HFF-Myc (cell line): ENCODE data around the gene TIMM23.
"Not testable (repeated sequence)": the region's sequence is repeated elsewhere in the genome, so short reads cannot be mapped to it uniquely, and the experiment has no call there.

Experiments
- DNase-seq: peaks from one replicate; pipeline ENCODE4 v3.0.0-alpha.2; 2011; ENCODE audit warnings: low read depth; ENCODE audit errors: extremely low read depth
- H3K4me3 ChIP-seq: replicated peaks from 2 replicates; pipeline ENCODE4 v1.5.1; 2011; ENCODE audit warnings: low read depth, mild to moderate bottlenecking, control low read depth, low read length

TIMM23 gene, protein sequence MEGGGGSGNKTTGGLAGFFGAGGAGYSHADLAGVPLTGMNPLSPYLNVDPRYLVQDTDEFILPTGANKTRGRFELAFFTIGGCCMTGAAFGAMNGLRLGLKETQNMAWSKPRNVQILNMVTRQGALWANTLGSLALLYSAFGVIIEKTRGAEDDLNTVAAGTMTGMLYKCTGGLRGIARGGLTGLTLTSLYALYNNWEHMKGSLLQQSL

DNA sequence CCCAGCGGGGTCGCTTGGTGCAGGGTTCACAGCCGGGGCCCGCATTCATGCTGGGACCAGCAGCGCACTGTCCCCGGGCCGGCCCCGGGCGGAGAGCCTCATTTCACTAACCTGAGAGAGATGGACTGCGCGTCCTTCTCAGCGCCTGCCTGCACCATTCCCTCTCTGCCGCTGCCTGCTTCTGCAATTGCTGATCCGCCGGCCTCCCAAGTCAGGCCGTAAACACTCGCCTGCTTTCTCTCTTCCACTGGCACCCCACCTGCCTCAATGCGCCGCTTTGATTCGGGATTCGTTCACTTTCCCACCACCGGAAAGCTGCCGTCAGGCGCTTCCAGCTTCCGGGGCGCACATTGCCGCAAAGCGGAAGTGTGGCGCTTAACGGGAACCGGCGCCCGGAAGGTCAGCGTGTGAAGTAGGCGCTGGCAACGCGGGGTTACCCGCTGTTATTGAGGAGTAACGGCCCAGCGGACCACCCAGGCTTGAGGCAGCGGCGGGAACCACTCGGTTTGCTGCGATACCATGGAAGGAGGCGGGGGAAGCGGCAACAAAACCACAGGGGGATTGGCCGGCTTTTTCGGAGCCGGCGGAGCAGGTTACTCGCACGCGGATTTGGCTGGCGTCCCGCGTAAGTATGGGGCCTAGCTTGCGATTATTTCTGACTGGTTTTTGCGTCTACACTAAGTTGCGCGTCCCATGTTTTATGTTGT, at the start of gene TIMM23:
Gene TIMM23 (plus strand): TSS at position 384 of the 707 bp plus-strand sequence. CDS start 136 bp downstream, at position 520.
- peak; percentile 30 for DNase-seq

DNA sequence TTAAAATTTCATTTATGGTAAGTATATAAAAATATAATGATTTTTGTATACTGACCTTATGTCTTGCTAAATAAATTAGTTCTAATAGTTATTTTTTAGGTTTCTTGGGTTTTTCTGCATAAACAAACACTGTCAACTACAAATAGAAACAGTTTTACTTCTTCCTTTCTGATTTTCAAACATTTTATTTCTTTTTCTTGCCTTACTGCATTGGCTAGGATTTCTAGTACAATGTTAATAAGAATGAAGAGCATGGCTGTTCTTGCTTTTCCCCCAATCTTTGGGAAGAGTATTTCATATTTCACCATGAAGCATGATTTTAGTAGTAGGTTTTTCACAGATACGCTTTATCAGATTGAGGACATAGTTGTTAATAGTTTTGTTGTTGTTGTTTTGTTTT, 45.5 kb upstream of the TIMM23 start:
- not testable (repeated sequence) for H3K4me3 ChIP-seq, DNase-seq

More for the DNA sequence above, at the start of gene TIMM23:
- H3K4me3 ChIP-seq, result peak within 1 kb of the TSS; percentile 59

DNA sequence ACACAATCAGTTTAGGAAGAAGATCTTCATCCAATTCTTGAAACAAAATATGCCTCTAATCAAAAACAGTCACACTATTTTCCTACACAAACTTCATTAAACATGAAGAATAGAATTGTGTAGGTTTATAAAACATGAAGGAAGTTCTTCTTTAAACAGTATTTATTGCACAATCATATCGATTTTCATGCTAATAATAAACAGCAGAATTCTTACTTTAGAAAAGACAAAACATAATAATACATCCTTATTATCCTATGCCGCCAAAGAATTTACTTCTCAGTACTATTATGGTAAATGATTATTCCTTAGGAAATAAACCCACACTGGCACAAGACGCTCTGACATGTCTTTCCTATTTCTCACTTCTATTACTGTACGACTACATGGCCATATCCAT, 41.0 kb upstream of the TIMM23 start:
- not testable (repeated sequence) for DNase-seq, H3K4me3 ChIP-seq

DNA sequence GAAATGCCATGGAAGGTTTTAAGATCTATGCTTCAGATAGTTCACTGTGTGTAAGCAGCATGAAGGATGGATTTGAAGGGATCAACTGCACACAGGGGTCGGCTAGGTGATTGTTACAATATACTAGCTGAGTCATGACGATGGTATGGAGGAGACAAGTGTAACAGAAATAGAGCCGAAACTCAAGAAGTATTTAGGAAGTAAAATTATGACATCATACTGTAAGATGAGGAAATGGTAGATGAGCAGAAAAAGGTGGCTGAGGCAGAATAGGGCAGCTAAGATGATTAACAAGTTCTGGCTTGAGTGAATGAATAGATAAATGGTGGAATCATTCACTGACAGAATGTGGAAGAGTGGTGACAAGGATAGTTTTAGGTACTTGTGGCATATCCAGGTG, 37.5 kb upstream of the TIMM23 start:
- not testable (repeated sequence) for DNase-seq, H3K4me3 ChIP-seq

DNA sequence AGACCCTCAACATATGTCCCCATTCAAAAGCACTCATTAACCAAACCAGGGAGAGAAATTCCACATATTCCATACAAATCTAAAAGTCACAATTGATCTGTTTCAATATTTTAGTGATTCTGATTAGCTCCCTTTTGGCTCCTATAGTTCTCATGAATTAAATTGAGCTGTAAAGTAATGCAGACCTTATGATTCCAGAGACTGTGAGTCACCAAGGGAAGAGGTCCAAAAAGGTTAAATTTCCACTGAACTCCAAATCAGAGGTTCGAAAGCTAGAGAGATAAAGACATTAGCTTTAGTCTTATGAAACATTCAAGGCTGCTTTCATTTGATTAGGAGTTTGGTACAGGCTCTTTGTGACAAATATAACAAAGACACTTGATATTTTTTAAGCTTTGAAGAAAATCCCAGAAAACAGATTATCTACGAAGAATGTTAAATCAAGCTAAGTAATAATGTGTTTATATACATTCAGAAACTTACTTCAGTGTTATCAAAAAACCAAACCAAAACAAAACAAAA, 33.1 kb upstream of the TIMM23 start:
- H3K4me3 ChIP-seq, DNase-seq: not testable (repeated sequence)

DNA sequence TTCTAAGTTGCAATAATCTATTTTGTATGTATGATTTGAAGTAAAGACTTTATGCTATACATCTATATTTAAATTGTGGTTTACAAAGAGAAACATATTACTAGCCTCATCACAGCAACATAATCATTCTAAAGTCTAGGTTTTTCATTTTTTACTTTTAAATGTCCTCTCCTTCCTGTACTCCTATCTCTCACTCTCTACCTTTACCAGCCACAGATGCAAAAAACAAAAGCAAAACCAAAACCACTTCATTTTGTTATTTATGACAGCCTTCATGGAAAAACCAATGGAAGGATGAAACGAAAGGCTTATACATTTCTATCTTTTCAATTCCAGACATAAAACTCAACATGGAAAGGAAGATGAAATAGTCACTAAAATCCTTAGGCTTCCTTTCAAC, 31.1 kb upstream of the TIMM23 start:
- not testable (repeated sequence) for H3K4me3 ChIP-seq, DNase-seq

DNA sequence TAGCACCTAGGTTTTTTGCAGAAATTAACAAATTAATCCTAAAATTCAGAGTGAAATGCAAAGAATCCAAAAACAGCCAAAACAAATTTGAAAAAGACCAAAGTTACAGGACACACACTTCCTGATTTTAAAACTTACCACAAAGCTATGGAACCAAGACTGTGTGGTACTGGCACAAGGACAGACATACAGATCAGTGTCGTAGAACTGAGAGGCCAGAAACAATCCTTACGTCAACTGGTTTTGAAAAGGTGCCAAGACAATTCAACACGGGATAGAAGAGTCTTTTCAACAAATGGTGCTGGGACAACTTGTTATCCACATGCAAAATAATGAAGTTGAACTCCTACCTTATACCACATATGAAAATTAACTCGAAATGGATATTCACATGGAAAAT, 26.8 kb upstream of the TIMM23 start:
- not testable (repeated sequence) for DNase-seq, H3K4me3 ChIP-seq

DNA sequence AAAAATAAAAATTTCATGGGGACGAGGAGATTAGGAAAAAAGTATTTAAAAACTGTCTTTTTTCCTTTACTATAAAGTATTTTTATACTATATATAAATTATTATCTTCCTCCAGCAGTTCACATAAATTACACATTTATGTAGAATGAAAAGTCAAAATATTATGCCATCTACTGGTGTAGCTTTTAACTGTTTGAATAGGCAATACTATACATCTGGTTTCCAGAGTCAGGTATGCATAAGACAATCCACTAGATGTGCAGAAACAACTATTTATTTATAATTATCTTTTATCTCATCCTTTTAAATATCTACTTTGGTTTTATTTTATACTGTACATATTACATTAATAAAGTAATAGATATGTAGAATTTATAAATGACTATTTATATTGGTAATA, 24.9 kb upstream of the TIMM23 start:
- not testable (repeated sequence) for H3K4me3 ChIP-seq

DNA sequence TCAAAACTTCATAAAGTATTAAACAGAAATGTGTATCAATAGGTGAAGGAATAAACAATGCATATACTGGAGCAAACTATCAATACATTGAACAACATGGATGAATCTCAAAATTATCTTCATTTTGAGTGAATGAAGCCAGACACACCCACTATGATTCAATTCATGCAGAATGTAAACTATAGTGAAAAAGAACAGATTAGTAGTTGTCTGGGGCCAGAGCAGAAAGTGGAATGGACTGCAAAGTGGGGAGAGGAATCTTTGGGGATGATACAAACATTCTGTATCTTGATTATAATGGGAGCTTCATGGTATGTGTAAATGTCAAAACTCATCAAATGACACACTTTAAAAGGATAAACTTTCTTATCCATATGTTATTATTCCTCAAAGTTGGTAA, 23.5 kb upstream of the TIMM23 start:
- DNase-seq, result not testable (repeated sequence)

More for the DNA sequence above, 24.9 kb upstream of the TIMM23 start:
- not testable (repeated sequence) for DNase-seq

DNA sequence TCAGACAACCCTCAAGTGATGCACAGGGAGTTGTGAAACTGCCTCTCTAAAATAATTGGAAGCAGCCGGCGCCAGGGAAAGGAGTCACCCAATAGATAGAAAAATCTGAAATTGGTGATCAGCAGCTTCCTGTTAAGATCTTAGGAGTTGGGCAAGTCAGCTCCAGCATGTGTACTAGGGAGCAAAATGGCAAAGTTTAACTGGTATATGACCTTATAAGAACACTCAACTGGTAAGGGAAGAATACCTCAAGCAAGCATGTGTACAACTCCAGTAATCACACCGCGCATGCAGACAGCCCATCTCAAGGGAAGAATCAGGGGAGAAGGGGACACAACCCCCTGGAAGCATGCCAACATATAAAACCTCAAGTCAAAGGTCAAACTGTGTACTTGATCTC, 17.9 kb upstream of the TIMM23 start:
- H3K4me3 ChIP-seq, DNase-seq: not testable (repeated sequence)

More for the DNA sequence above, 23.5 kb upstream of the TIMM23 start:
- not testable (repeated sequence) for H3K4me3 ChIP-seq

DNA sequence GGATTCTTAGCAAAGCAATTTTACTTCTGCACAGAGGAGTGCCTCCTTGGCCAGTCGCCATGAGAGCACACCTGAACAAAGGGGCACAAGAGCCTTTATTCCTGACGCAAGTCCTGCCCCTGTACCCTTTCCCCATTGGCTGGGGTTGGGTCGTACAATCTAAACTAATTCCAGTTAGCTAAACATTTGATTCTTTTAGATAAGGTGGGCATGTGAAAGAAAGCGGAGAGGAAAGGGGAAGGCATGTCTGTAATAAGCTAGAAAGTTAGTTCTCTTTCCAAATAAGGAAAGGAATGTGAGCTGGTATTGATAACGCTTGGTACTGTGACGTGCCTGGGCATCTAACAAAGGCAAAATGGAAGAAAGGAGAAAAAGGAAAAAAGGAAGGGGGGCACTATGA, 15.7 kb upstream of the TIMM23 start:
- not testable (repeated sequence) for DNase-seq, H3K4me3 ChIP-seq

DNA sequence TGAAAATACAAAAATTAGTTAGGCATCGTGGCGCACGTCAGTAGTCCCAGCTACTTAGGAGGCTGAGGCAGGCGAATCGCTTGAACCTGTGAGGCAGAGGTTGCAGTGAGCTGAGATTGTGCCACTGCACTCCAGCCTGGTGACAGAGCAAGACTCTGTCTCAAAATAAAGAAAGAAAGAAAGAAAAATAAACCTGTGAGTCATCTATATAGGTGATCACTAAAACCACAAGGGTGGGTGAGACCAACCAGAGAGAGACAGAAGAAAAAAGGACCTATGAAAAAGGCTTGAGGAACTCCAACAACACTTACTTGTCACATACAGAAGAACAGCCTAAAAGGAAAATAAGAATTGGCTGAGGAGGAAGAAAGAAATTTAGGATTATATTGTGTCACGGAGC, 14.4 kb upstream of the TIMM23 start:
- not testable (repeated sequence) for DNase-seq, H3K4me3 ChIP-seq

DNA sequence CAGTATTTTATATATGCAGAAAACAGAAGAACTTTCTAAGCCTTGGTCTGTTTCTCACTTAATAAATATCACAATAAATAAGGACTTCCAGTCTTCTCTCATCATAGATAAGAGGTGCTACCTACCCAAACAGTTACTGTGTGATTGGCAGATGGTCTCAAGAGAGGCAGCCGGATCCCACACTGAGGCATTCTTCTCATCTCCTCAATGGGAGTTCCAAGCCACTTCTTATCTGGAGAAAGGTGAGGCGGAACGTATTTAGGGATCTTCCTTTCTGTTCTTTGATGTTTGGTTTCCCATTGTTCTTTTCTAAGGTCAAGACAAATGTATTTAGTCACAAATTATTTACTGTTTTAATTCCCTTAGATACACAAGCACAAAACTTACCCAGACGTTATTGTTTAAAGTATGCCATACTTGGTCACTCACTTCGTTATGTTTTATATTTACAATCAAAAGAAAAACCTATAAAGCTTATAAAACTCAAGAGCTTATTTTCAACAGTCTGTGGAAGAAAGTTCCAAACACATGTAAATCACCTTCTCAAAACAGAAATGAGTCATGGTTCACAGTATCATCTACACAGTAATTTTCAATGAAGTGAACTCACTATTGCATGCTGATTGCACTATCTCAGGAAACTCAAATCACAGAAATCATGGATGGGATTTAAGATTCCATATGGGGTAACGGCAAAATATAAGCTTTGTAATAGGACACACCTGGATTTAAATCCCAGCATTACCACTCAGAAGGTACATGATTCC, 9.4 kb upstream of the TIMM23 start:
- H3K4me3 ChIP-seq, DNase-seq: not testable (repeated sequence)

DNA sequence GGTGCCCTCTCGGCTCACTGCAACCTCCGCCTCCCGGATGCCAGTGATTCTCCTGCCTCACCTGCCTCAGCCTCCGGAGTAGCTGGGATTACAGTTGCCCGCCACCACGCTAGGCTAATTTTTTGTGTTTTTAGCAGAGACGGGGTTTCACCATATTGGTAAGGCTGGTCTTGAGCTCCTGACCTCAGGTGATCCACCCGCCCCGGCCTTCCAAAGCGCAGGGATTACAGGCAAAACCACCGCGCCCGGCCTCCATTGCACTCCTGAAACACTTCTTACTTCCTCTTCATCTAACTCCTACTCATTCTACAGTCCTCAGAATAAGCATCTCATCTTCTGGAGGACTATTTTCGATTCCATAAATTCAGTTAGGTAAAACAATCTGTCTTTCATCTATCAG, 1.3 kb upstream of the TIMM23 start:
- peak overlapping the region; percentile 59 for H3K4me3 ChIP-seq
- not testable (repeated sequence) for DNase-seq

DNA sequence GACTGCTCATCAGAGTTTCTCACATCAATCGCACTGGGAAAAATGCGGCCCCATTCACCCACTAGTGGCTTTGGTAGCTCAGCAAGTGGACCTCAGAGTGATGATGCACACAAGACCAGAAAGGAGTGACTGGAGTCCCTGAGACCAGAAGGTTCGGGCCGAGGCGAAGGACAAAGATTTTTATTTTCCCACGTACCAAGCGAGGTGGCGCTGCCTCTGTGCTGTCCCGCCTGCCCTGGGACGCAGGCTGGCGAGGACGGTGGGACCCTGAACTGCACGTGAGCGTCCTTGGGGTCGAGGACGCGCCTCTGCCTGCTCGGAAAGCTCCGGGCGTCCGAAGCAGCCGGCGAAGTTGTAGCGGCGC, 565 bp upstream of the TIMM23 start:
- H3K4me3 ChIP-seq, result peak overlapping the region; percentile 59
- not testable (repeated sequence) for DNase-seq

DNA sequence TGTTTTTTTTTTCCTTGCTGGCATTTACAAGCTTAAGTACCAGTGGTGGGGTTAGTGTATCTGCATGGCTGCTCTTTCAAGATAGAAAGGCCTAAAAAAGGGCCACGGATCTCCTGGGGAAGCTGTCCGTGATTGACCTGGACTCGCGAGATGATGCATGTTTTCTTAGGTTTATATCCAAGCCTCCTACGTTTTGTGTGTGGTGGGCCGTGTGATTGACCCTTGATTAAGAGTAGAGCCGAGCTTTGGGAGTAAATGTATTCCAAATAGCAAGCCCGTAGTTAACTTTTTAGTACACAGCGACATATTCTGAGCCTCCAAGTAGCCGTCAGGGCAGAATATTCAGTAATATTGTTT, 502 bp downstream of the TIMM23 start:
- H3K4me3 ChIP-seq, result peak overlapping the region; percentile 59
- not testable (repeated sequence) for DNase-seq

DNA sequence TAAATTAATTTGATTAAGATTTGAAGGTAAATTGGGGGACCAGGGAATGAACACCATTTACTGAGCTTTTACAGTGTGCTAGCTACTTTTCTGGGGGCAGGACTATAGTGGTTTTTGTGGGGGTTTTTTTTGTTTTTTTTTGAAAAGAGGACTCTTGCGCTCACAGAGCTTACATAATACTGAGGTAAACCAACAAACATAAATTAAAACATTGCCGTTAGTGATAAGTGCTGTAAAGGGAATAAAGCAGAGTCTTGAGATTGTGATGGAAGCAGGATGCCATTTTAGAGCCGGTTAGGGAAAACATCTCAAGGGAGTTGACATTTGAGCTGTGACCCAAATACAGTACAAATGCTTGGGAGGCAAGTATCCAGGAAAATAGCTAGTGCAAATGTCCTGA, 1.8 kb downstream of the TIMM23 start:
- not testable (repeated sequence) for DNase-seq
- H3K4me3 ChIP-seq, result peak overlapping the region; percentile 59; the same call in 1 of the 2 replicates

DNA sequence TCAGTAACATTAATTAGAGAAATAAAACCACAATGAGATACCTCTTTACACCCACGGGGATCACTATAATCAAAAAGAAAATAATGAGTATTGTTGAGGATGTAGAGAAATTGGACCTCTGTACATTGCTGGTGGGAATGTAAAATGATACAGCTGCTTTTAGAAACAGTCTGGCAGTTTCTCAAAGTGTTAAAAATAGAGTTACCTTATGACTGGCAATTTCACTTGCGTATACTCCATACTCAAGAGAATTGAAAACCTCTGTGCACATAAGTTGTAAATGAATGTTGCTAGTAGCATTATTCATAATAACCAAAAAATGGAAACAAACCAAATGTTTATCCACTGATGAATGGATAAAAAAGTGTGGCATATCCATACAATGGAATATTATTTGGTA, 6.3 kb downstream of the TIMM23 start:
- not testable (repeated sequence) for DNase-seq, H3K4me3 ChIP-seq

DNA sequence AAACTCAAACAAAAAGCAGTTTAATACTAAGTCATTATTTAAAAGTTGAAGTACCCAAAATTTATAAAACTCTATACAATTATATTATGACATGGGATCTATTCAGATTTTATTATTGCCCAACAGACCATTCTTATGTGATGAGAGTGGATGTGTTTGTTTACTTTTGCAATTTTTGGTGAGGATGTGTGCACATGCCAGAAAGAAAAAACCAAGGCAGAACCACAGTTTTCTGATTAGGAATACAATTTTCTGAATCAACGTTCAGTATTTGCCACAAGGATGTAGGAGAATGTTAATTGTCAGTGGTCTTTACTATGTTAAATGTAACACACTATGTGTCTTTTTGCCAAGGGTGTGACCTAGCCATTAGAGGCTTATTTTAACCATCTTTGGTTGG, 9.1 kb downstream of the TIMM23 start:
- H3K4me3 ChIP-seq, DNase-seq: not testable (repeated sequence)
